Hematopoietic multipotent progenitor cell (in vitro differentiated cells): ENCODE measurements around the gene SPRING1. TPM values are rescaled to one million over a fixed set of nuclear protein-coding genes. Genes with fewer than 3 reads are reported as not detected.

Experiments used
- small RNA-seq: library from RNA; depleted of rRNA; stranded (forward); fragments of <200 nt; gene quantifications from one replicate; pipeline ENCODE3, GENCODE V24; 2012
- total RNA-seq: library from RNA; depleted of rRNA; stranded (reverse); fragments of >200 nt; gene quantifications from one replicate; pipeline ENCODE4 v1.2.3, GENCODE V29; 2012

The SPRING1 gene
- total RNA-seq, 1 donor = 7.3 TPM

Small RNA genes within 50 kb of the gene (small RNA-seq; reads per million reads assigned to genes)
- not detected for gene RNU6-558P

Other genes with a start within 250 kb of the SPRING1 start
- gene MAP1LC3B2, start 178.7 kb downstream of the SPRING1 start, total RNA-seq = 0.81 TPM
- 2.2 TPM for gene RNFT2, start 246 bp upstream of the SPRING1 start, total RNA-seq
- under 0.01 TPM for gene HRK, start 143.4 kb upstream of the SPRING1 start, total RNA-seq
- gene FBXW8, start 172.9 kb upstream of the SPRING1 start, total RNA-seq = 18.9 TPM